ENCODE results near the gene ZNF205. TPM values are rescaled to one million over a fixed set of nuclear protein-coding genes. Genes with fewer than 3 reads are reported as not detected.
A peak's percentile ranks its signal among the peaks of the same experiment; 100 is the strongest.

ZNF205 gene
- total RNA-seq, 2 experiments from 2014 or later: not detected

DNA sequence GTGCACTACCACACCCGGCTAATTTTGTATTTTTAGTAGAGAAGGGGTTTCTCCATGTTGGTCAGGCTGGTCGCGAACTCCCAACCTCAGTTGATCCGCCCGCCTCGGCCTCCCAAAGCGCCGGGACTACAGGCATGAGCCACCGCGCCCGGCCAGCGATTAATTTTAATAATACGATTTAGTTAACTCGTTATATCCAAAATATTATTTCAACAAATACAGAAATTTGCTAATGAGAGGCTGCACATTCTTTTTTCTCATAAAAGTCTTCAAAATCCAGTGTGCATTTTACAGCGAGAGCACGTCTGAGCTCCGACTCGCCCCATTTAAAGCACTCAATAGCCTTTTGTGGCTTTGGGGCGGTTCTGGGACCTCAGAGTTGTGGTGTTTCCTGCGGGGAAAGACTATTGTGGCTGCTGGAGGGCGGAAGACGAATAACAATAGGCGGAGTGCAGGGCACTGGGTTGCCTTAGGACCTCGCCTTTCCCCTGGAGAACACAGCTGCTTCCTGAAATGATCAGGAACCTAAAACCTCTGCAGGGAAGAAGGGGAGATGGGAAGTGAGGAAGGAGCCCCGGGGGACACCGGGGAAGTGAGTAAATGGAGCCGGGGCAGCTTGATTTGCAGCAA is 10.4 kb upstream of the ZNF205 start:
- peak overlapping the region; percentile 13 to 68 for H3K27ac ChIP-seq (ENCODE audit: low read depth in 1 of 2, low read length in 2 of 2)
- H3K36me3 ChIP-seq (ENCODE audit: insufficient read depth, low read length): no peaks in the 10 kb centered on the region
- H3K4me3 ChIP-seq (ENCODE audit: low read length): peak overlapping the region; percentile 40
- peaks cover 46% of the 10 kb centered on the region for H3K4me1 ChIP-seq (ENCODE audit: insufficient read depth, low read length)
- Mint-ChIP-seq H3K27me3 (no peaks in the 10 kb centered on the region), H3K4me1 (ENCODE audit: low read depth) (peaks cover 72% of the 10 kb centered on the region), H3K9me3 (no peaks in the 10 kb centered on the region), H3K27ac (peak overlapping the region; percentile 74), H3K36me3 (ENCODE audit: low read depth) (no peaks in the 10 kb centered on the region), H3K4me3 (peak overlapping the region; percentile 93)
- DNase-seq: peak in 6 of 14 experiments; percentile 25 to 64 (median 49)
- CTCF ChIA-PET: interaction anchor here (0.6 to 3.5 kb wide), 5 partner anchors 24 to 57 kb away, joined by 3 to 22 read pairs (median 3); no protein-coding TSS in a partner anchor
- intact Hi-C loops (cut with DNase I, micrococcal nuclease): loop anchor here in 1 of 2 experiments (2.0 kb wide), 2 partner anchors 33 to 43 kb away; partner anchors contain the start of gene ZNF213
- TF ChIP-seq, protein P1, sequence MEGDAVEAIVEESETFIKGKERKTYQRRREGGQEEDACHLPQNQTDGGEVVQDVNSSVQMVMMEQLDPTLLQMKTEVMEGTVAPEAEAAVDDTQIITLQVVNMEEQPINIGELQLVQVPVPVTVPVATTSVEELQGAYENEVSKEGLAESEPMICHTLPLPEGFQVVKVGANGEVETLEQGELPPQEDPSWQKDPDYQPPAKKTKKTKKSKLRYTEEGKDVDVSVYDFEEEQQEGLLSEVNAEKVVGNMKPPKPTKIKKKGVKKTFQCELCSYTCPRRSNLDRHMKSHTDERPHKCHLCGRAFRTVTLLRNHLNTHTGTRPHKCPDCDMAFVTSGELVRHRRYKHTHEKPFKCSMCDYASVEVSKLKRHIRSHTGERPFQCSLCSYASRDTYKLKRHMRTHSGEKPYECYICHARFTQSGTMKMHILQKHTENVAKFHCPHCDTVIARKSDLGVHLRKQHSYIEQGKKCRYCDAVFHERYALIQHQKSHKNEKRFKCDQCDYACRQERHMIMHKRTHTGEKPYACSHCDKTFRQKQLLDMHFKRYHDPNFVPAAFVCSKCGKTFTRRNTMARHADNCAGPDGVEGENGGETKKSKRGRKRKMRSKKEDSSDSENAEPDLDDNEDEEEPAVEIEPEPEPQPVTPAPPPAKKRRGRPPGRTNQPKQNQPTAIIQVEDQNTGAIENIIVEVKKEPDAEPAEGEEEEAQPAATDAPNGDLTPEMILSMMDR (IDR thresholded peaks at IDR 0.05): no peak
- POLR2A ChIA-PET: interaction anchor here (0.7 to 9.3 kb wide), 13 partner anchors 11 to 61 kb away, joined by 3 to 91 read pairs (median 3); partner anchors contain the start of genes IL32, ZNF205 and ZNF213
- no peaks in the 10 kb centered on the region for H3K27me3 ChIP-seq (ENCODE audit: control insufficient read depth in 1 of 2, insufficient read depth in 2 of 2, low read length in 2 of 2)
- H3K9me3 ChIP-seq (ENCODE audit: control insufficient read depth in 1 of 2, insufficient read depth in 1 of 2, low read length in 2 of 2): no peaks in the 10 kb centered on the region
- ATAC-seq (ENCODE audit: poor library complexity): no peak

DNA sequence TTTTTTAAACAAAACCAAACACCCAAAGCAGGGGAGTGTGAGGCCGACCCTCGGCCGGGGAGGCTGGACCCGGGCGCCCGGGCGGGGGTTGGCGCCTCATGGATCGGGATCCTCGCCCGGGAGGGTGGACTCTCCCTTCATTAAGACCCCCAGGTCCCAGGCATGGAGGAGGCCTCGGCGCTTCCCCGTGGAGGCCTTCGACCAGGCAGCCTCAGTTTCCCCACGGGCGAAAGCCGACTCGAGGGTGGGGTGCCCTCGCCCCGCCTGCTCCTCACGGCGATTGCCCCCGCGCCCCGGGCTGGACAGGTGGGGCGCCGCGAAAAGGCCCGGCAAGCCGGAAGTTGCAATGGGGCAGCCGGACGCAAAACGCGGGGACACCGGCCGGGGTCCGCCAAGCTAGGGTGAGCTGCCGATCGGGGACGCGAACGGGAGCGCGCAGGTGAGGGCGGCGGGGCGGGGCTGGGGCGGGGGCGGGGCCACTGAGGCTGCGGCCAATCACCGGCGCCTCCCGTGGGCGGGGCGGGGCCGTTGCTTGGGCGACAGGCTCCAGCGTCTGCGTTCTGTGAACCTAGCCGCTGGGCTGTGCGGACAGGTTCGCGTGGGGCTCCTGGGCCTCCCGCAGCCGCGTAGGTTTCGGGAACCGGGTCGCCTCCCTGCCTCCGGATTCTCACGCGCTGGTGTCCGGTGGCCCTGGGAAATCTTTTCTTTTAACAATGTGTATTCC is 6.0 kb upstream of the ZNF205 start:
- DNase-seq: peak; percentile 79 to 95 (median 87)
- TF ChIP-seq, protein P1 (IDR thresholded peaks at IDR 0.05): no peak
- no peaks in the 10 kb centered on the region for H3K9me3 ChIP-seq (ENCODE audit: control insufficient read depth in 1 of 2, insufficient read depth in 1 of 2, low read length in 2 of 2)
- no peaks in the 10 kb centered on the region for H3K36me3 Mint-ChIP-seq (ENCODE audit: low read depth)
- peak overlapping the region; percentile 76 for H3K27ac Mint-ChIP-seq
- H3K4me3 ChIP-seq (ENCODE audit: low read length): peak overlapping the region; percentile 82
- H3K4me1 ChIP-seq (ENCODE audit: insufficient read depth, low read length): peaks cover 27% of the 10 kb centered on the region
- H3K27ac ChIP-seq (ENCODE audit: low read depth in 1 of 2, low read length in 2 of 2): peak overlapping the region; percentile 83 to 85
- ChIA-PET POLR2A (interaction anchor here (0.6 to 2.5 kb wide), 10 partner anchors 17 to 102 kb away, joined by 3 to 16 read pairs (median 4); partner anchors contain the start of genes TNFRSF12A and ZNF213), CTCF (interaction anchor here (1.0 to 3.5 kb wide), 2 partner anchors 23 to 47 kb away, joined by 3 to 28 read pairs; no protein-coding TSS in a partner anchor)
- peak; percentile 85 for ATAC-seq (ENCODE audit: poor library complexity)
- H3K9me3 Mint-ChIP-seq: no peaks in the 10 kb centered on the region
- intact Hi-C loops (cut with DNase I, micrococcal nuclease): loop anchor here in 1 of 2 experiments (1.0 kb wide), 1 partner anchor 18 kb away; no protein-coding TSS in a partner anchor
- no peaks in the 10 kb centered on the region for H3K36me3 ChIP-seq (ENCODE audit: insufficient read depth, low read length)
- no peaks in the 10 kb centered on the region for H3K27me3 Mint-ChIP-seq
- H3K27me3 ChIP-seq (ENCODE audit: control insufficient read depth in 1 of 2, insufficient read depth in 2 of 2, low read length in 2 of 2): no peaks in the 10 kb centered on the region
- peaks cover 42% of the 10 kb centered on the region for H3K4me1 Mint-ChIP-seq (ENCODE audit: low read depth)
- peak overlapping the region; percentile 93 for H3K4me3 Mint-ChIP-seq

DNA sequence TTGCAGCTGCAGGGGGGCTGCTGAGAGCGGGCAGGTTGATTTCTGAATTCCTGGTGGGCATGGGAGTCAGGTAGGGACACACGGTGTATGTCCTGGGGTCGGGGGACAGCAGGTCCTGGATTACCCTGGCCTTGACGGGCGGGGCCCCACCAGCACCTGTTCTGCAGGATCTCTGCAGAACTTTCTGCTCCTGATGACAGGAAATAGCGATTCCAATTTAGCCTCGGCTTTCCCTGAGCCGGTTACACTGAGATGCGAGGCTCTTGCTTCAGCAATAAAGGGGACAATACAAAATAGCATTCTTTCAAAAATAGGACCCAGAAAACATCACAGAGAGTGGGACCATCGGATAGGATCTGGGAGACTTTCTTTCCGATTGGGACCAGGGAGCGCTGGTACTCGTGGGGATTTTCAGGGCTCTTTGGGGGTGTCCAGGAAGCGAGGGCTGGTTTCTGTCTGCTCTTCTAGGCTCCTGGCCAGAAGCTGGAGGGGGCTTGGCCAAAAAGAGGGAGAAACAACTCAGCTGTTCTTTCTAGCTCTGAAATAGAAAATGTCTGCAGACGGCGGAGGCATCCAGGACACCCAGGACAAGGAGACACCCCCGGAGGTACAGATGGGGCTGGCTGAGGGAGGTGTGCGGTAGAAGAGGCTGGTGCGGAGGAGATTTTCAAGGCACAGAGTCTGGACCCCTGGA is 642 bp downstream of the ZNF205 start:
- CTCF ChIA-PET: no interaction called here
- no peaks in the 10 kb centered on the region for H3K4me1 Mint-ChIP-seq (ENCODE audit: low read depth)
- Histone ChIP-seq H3K27me3 (ENCODE audit: control insufficient read depth in 1 of 2, insufficient read depth in 2 of 2, low read length in 2 of 2) (no peaks in the 10 kb centered on the region), H3K9me3 (ENCODE audit: control insufficient read depth in 1 of 2, insufficient read depth in 1 of 2, low read length in 2 of 2) (no peaks in the 10 kb centered on the region), H3K27ac (ENCODE audit: low read depth in 1 of 2, low read length in 2 of 2) (no peak overlapping the region), H3K36me3 (ENCODE audit: insufficient read depth, low read length) (no peaks in the 10 kb centered on the region), H3K4me3 (ENCODE audit: low read length) (no peak overlapping the region), H3K4me1 (ENCODE audit: insufficient read depth, low read length) (no peaks in the 10 kb centered on the region)
- no peak overlapping the region for H3K27ac Mint-ChIP-seq
- no peak overlapping the region for H3K4me3 Mint-ChIP-seq
- H3K36me3 Mint-ChIP-seq (ENCODE audit: low read depth): peaks cover 4% of the 10 kb centered on the region
- TF ChIP-seq, protein P1 (IDR thresholded peaks at IDR 0.05): no peak
- DNase-seq (no peak), ATAC-seq (ENCODE audit: poor library complexity) (no peak)
- POLR2A ChIA-PET: interaction anchor here (2.3 kb wide), 1 partner anchor 11 kb away, joined by 8 read pairs; no protein-coding TSS in a partner anchor
- intact Hi-C loops (cut with DNase I, micrococcal nuclease): no loop called here
- H3K27me3 Mint-ChIP-seq: no peaks in the 10 kb centered on the region
- no peaks in the 10 kb centered on the region for H3K9me3 Mint-ChIP-seq

Data from CD4-positive, alpha-beta T cell (primary cell).